ENCODE results near the gene KCNK5. TPM values are rescaled to one million over a fixed set of nuclear protein-coding genes. Genes with fewer than 3 reads are reported as not detected.

Gene KCNK5
- total RNA-seq, 1 donor from 2014 or later, result 0.87 TPM

DNA sequence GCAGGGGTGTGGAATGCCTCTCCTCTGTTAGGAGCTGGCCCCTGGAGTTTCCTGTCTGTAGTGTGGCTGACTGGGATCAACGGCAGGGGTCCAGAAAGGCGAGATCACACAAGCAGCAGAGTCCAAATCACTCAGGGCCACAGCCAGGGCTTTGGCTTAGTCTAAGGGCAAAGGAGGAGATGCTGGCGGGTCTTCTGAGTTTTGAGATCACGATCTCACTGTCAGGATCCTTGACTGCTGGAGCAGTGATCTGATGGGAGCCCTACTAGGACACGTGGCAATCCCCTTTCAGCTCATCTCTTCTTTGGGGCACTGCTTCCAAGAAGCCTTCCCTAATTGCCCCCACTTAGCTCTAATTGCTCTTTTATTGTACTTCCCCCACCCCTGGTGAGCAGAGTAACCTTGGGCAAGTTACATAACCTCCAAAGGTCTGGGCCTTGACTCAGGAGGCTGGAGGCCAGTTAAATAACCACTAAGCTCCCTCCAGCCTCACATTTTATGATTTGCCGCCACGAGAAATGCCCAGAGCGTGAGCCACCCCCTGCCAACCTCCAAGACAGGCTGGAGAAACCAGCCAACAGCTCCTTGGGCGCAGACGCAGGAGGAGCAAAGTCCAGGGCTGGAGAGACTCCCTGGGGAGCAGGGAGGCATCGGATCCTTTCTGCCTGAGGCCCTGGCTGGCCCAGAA, 12.0 kb downstream of the KCNK5 start:
- DNase-seq (ENCODE audit: low spot score), result no peak

- no peak for DNase-seq (ENCODE audit: low spot score)
Measured at GRCh38 chr6:39215640-39216158, 13.6 kb downstream of the KCNK5 start.

DNA sequence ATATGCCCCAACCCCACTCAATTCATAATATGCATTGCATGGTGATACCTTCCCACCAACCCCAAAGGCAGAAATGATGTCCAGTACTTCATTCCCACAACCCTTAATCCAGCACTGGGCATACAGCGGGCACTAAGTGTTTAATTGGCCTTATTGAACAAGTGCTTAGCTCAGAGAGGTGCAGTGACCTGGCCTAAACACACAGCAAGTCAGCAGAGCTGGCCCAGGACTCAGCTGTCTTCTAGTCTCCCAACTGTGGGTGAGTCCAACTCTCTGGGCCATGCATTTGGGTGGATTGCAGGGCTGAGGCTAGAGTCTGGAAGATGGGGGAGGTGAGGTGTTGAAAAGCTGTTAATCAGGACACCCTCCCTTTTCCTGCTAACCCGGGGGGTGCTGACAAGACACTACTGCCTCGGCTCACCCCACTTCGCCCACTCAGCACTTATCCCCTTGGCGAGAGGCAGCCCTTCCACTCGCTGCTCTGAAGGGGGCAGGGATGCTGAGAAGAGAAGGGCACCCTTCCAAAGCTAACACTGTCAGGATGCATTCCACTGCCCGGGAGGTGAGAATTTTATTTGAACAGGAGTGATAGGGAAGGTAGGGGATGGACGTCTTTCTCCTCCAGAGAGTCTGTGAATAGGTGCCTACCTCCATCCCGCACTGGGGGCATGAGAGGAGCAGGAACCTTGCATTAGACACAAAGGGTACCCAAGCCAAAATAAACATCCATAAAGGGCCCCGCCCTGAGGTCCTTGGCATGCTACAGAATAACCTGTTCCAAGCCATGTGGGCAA, 14.2 kb downstream of the KCNK5 start:
- no peak for DNase-seq (ENCODE audit: low spot score)

- no peak for DNase-seq (ENCODE audit: low spot score)
Measured at GRCh38 chr6:39214120-39214813, 15.0 kb downstream of the KCNK5 start.

- DNase-seq (ENCODE audit: low spot score), result no peak
Measured at GRCh38 chr6:39213195-39213920, 15.9 kb downstream of the KCNK5 start.

GRCh38 chr6:39211183-39211582, 18.1 kb downstream of the KCNK5 start:
- DNase-seq (ENCODE audit: low spot score), result no peak

DNA sequence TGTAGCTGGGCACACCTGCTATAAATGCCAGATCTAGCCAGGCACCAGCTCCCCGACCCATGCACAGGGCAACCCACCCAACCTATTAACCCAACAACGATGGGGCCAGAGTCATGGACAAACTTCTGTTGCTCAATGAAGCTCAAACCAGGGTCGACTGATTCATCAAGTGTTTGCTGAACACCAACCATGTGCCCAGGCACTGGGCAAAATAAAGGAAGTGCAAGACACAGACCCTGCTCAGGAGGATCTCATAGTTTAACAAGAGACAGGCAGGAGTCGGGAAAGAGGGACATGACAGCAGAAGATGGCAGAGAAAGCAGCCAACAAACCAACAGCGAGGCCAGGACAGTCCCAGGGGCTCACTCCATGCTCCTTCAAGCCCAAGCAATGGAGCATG, 18.8 kb downstream of the KCNK5 start:
- DNase-seq (ENCODE audit: low spot score), result no peak

DNA sequence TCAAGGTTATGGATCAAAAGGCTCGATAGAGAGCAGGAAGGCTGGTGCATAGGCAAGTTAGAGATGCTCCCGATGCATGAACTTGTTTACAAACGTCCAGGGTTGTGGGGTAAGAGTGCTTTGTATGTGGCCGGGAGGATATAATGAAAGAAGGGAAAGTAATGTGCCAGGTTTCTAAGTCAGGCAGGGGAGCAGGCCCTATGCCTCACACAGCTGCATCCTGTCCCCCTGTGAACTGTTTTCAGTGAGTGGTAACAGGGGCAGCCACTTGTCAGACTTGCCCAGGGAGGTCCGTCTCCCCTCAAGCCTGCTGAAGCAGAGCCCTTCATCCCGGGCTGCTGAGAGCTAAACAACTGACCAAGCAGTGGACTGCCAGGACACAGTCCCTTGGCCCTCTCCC, 19.4 kb downstream of the KCNK5 start:
- no peak for DNase-seq (ENCODE audit: low spot score)

GRCh38 chr6:39209360-39209811, 19.9 kb downstream of the KCNK5 start:
- DNase-seq (ENCODE audit: low spot score), result no peak

- DNase-seq (ENCODE audit: low spot score), result no peak
Measured at GRCh38 chr6:39208223-39208739, 21.0 kb downstream of the KCNK5 start.

DNA sequence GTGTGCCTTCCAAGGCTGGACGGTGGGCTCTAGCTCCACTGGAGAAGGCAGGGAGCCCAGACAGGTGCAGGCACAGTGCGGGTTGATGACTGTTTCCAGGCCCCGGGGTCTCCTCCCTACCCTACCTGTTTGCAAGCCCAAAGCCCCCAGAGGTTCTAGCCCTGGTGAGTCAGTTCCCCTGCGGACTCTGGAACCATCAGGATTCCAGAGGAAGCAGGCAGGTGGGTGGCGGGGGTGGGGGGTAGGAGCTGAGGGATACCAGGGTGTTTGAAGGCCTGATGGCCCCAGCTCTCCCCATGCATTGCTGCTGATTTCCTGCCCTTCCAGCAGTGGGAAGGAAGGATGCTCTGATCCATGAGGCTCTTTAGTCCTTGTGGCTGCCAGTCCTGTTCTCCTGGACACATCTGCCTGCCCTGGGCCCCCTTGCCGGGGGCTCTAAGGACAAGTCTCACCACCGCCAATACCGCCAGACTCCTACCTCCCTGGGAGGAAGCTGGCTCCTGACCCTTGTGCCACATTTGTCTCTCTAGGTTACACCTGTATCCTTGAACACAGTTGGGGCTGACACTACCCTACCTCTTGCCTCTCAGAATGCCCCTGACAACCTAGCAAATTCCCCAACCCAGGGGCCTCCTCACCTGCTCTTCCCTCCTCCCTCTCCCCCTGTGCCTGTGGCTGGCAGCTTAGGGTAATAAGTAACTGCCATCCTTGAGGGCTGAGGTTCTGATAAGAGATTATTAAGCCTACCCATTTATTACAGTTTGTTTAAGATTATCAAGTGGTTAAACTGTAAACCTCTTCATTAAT, 21.7 kb downstream of the KCNK5 start:
- no peak for DNase-seq (ENCODE audit: low spot score)

GRCh38 chr6:39206250-39206721, 23.0 kb downstream of the KCNK5 start:
- DNase-seq (ENCODE audit: low spot score), result no peak

- DNase-seq (ENCODE audit: low spot score), result no peak
Measured at GRCh38 chr6:39204646-39205244, 24.5 kb downstream of the KCNK5 start.

DNA sequence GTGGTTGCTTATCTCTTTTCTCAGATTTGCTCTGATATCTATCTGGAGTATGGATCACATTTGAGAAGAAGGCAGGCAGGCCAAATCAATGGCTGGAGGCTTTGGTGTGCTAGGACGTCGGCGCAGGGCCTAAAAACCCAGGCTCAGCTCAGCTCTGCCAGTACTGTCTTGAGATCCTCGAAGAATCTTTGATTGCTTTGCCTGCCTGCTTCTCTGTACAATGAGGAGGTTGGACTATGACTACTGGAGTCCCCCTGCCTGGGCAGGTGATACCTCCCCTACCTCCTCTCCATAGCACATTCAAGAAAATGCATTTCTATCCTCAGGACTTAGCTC, 25.1 kb downstream of the KCNK5 start:
- DNase-seq (ENCODE audit: low spot score), result no peak

DNA sequence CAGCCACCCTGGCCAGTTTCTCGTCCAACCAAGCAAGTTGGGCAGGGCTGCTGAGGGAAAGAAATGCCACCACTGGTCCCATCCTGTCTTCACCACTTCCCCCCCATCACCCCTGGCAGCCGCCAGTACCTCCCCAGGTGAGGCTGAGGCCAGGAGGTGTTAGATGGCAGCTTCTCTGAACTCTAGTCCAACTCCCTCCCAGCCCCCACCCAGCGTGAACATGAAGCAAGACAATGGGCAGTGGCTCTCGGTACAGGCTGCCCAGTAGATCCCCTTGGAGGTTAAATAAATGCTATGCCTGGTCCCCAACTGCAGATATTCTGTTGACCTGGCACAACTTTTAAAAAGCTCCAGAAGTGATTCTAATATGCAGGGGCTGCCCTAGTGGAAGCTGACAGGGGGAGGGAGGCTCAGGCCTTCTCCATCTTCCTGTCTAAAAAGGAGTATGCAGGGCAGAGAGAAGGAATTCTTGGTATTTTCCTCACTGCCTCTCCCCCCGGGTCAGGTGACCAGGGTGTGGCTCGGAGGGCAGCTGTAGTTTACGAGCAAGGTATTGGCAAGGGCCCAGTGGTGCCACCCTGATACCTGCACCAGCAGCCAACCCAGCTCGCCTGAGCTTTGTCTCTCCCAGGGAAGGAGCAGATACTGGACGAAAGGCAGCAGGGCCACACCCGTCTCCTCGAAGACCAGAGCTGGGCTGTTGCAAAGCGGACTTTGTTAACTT, 25.7 kb downstream of the KCNK5 start:
- no peak for DNase-seq (ENCODE audit: low spot score)

DNA sequence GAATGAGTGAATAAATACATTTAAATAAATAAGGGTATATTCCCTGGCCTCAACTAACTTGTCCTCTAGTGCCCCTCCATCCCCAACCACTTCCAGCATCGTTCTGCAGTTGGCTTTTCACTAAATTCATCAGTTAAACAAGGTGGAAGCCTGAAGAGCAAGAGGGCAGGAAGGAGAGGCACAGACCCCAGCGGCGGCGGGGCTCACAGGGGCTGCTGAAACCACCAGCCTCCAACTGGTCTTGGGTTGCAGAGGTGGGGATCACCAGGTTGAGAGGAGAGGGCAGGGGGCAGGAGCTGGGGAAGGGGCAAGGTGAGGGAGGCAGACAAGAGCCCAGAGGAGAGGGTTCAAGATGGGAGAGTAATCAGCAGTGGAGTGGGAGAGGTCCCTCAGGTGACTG, 27.1 kb downstream of the KCNK5 start:
- no peak for DNase-seq (ENCODE audit: low spot score)

- no peak for DNase-seq (ENCODE audit: low spot score)
Measured at GRCh38 chr6:39200498-39201020, 28.7 kb downstream of the KCNK5 start.

GRCh38 chr6:39199976-39200375, 29.3 kb downstream of the KCNK5 start:
- no peak for DNase-seq (ENCODE audit: low spot score)
